Nucleus accumbens (tissue), 56 donors: ENCODE results near the gene PGLYRP1.

Experiments
- DNase-seq, 56 donors: peaks; one replicate each; lab custom pipeline; 2025; lab: John Stamatoyannopoulos, UW

Gene PGLYRP1

DNA sequence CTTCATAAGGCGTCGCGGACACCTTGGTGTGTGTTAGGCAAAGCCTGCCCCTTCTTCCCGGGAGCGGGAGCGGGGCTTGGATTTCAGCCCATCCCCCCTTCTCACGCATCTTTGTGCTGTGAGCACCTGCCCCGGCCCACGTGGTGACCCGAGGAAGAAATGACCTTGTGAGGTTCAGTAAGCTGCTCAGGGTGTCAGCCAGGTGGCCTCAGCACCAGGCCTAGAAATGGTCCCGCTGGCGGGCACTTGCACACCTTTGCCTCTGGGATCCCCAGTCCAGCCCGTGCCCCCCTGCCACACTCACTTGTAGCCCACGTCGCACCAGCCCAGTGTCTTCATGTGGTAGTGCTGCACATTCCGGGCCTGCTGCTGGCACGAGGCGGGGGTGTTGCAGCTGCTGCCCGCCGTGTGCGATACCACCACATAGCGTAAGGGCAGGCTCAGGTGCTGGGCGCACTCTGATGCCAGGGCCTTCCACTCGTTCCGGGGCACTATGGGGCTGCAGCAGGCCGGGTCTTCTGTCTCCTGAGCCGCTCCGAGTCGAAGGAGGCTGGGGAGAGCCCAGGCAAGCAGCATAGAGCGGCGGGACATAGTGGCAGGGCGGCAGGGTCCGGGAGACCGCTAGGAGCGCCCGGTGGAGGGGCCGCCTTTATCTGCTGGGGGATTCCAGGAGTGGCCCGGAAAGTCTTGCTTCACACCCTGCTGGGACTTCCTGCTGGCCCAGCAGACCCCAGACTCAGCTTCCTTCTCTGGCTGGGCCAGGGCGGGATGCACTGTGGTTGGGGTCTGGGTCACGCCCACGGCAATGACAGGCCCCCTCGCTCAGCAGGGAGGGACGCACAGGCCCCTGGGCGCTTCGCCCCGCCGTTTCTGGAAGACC, at the start of gene PGLYRP1:
PGLYRP1 (minus strand) TSS at position 623 of the 880 bp plus-strand sequence; CDS start at position 591, 32 bp downstream.
- DNase-seq: no peak

DNA sequence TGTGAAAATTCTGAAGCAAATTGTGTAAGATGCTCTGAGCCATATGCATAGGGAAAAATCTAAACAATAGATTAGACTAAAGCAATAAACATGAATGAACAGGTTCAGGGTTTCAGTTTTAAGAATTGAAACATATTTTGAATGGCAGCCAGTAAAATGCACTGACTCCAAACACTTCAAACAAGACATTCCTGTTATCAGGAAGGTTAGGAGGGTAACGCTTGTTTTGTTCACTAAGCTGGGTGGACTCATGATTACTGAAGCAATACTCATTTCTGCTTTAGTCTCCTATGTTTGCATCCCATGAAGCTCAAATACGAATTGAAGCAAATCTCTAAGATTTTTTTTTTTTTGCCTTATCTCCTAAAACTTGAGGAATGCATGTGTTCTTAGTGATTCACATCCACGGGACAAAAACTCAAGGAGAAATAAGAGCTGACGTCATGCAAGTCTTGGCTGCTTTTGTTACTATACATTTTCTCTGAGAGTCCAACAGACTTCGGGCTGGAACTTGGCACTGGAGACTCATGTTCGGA, 47.0 kb upstream of the PGLYRP1 start:
- no peak for DNase-seq

DNA sequence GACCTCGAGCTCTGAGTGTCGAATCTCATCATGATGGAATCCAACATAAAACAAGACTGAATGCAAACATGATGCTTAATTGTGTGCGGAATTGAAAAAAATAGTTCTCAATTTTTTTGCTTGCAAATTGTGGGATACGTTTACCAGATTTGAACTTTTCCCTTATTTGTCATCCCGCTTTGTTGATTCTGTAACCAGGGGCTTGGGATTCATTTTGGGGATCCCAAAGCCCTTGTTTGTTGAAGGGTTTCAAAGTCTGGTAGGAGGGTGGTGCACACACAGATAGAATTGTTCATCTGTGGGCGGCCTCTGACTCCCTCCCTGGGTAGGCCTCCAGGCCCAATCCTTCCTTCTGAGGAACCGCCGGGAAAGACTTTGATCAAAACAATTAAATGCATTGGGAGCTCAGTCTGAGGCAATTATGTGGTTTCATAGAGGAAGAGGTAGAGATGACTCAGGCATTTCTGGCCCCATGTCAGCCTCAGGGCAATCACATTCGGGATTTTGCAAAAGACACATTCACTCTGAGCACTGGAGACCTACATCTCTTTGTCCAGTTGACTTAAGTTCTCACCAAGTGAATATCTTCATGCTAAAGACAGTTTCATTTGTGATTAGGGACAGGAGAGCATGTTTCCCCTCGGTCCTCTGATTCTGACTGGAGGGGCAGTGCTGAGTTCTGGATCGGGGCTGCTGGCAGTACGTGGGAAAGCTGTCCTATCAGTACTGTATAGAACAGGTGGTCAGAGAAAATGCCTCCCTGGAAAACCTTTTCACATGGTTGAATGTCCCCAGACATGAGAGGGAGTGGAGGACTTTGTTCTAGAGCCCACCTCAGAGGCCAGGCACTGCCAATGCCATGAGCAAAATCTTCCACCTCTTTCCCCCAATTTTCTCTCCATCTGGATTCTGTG, 45.7 kb upstream of the PGLYRP1 start:
- DNase-seq: no peak

- DNase-seq: no peak
Observed at GRCh38 chr19:46067691-46068090, 44.8 kb upstream of the PGLYRP1 start.

DNA sequence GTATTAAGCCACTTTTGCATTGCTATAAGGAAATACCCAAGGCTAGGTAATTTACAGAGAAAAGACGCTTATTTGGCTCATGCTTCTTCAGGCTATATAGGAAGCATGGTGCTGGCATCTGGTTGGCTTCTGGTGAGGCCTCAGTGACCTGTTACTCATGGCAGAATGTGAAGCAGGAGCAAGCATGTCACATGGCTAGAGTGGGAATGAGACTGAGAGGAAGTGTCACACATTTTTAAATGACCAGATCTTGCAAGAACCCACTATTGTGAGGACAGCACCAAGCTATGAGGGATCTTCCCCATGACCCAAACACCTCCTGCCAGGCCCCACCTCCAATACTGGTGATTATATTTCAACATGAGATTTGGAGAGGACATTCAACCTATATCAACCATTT, 43.6 kb upstream of the PGLYRP1 start:
- no peak for DNase-seq

DNA sequence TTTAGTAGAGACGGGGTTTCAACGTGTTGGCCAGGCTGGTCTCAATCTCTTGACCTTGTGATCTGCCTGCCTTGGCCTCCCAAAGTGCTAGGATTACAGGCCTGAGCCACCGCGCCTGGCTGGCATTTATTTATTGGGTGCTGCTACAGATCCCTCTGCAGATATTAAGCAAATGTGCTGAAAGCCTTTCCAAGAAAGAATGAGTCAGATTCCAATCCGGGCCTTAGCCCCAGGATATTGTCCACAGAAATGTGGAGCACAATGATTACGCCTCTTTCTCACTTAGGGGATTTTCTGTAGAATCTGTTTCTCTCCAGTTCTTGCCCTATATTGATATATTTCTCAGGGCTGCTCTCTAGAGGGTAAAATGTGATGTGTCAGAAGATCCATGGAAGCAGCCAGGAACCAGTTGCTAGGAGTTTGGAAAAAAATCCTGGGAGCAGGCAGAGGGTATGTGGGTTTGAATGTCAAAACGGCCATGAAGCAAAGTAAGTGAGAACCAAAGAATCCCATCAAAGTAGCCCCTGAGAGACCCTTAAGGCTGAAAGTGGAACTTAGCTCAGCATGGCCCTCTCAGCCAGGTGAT, 42.7 kb upstream of the PGLYRP1 start:
- DNase-seq: no peak

GRCh38 chr19:46063201-46063600, 40.3 kb upstream of the PGLYRP1 start:
- DNase-seq: no peak

- DNase-seq: no peak
Observed at GRCh38 chr19:46060012-46060411, 37.2 kb upstream of the PGLYRP1 start.

GRCh38 chr19:46058778-46059177, 35.9 kb upstream of the PGLYRP1 start:
- DNase-seq: no peak

- DNase-seq: no peak
Observed at GRCh38 chr19:46056536-46056935, 33.7 kb upstream of the PGLYRP1 start.

DNA sequence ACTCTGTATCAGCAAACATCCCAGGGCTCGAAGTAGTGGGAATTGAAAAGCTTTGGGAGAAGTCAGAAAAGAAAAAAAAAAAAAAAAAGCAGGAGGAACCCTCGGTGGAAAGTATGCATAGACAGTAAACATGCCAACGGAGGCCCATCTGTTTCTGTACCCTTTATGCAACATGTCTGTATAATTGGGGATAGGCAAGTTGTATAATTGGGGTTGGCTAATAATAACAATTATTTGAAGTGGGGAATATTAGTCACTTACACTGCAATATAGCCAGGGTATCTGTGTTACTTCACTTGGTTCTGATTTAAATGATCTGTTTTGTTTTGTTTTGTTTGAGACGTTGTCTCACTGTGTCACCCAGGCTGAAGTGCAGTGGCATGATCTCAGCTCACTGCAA, 30.0 kb upstream of the PGLYRP1 start:
- DNase-seq: no peak

DNA sequence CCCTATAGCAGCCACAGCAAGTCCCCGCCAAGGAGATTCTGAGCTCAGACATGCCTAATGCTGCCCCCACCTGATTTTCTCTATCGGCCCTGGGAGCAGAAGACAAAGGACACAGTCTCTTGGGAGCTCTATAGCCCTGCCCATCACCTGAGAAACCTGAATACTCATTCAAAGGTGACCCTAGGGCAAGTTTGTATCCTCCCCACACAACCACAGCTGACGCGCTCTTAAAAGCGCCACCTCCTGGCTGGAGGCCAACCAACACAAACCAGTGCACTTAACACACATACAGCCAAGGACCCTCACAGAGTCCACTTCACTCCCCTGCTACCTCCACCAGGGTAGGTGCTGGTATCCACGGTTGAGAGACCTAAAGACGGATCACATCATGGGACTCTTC, 26.7 kb upstream of the PGLYRP1 start:
- DNase-seq: no peak

DNA sequence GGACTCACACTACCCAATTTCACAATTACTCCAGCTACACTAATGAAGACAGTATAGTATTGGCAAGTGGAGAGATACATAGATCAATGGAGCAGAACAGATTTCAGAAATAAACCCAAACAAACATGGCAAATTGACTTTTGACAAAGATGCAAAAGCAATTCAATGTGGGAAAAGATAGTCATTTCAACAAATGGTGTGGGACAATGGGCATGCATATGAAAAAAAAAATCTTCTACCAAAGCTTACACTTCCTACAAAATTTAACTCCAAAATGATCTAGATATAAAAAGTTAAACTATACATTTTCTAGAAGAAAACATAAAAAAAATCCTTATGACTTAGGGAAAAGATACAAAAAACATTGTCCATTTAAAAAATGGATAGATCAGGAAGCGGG, 20.7 kb upstream of the PGLYRP1 start:
- DNase-seq: no peak

- no peak for DNase-seq
Observed at GRCh38 chr19:46042252-46042883, 19.5 kb upstream of the PGLYRP1 start.

GRCh38 chr19:46040952-46041500, 18.2 kb upstream of the PGLYRP1 start, which contains the start of gene IGFL4:
Gene IGFL4, minus strand, starts transcription at chr19:46041002. Its CDS starts 40 bp downstream, at chr19:46040962.
- DNase-seq: no peak

DNA sequence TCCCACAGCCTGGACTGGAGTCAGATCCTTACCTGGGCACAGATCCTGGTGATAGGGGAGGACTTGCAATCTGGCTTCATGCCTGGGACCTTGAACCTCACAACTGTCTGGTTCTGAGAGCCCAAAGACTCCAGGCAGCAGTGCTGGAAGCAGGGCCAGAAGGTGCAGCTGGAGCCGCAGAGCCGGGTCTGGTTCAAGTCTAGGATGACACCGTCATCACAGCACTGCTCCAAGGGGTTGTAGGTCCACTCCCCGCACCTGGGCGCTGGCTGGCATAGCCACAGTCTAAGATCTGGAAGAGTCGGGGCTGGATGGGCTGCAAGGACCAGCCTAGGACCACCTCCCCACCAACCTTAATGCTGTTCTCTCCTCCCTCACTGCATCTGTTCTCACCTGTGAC, 17.3 kb upstream of the PGLYRP1 start:
- DNase-seq: no peak

GRCh38 chr19:46036744-46037128, 13.9 kb upstream of the PGLYRP1 start:
- DNase-seq: no peak

GRCh38 chr19:46035986-46036743, 13.3 kb upstream of the PGLYRP1 start:
- no peak for DNase-seq

DNA sequence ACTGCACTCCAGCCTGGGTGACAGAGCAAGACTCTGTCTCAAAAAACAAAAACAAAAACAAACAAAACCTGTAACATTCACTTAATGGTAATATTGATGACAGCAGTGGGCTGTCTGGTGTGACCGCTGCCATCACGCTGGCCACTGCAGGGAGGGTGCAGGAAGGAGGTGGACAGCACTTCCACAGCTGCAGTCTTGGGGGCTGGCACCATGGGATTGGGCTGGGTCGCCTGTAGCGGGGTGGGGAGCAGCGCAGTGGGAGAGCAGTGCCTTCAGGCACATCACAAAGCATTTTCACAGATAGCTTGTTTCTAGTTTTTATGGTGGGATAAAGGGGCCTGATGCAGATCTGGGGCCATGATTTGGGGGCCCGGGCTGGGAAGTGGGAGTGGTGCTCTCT, 12.7 kb upstream of the PGLYRP1 start:
- no peak for DNase-seq
